ENCODE results near the gene MAPKAPK5.
"Not testable (repeated sequence)": the region's sequence is repeated elsewhere in the genome, so short reads cannot be mapped to it uniquely, and the experiment has no call there.

MAPKAPK5 gene

GRCh38 chr12:111881716-111882115 lies 39.7 kb downstream of the MAPKAPK5 start:
- in situ Hi-C loops (cut with MboI; ENCODE audit: low sequenced_read_pairs), result no loop called here

GRCh38 chr12:111886662-111887545 lies 44.9 kb downstream of the MAPKAPK5 start:
- in situ Hi-C loops (cut with MboI; ENCODE audit: low sequenced_read_pairs), result no loop called here

GRCh38 chr12:111887926-111888745 lies 46.1 kb downstream of the MAPKAPK5 start:
- in situ Hi-C loops (cut with MboI; ENCODE audit: low sequenced_read_pairs), result no loop called here

DNA sequence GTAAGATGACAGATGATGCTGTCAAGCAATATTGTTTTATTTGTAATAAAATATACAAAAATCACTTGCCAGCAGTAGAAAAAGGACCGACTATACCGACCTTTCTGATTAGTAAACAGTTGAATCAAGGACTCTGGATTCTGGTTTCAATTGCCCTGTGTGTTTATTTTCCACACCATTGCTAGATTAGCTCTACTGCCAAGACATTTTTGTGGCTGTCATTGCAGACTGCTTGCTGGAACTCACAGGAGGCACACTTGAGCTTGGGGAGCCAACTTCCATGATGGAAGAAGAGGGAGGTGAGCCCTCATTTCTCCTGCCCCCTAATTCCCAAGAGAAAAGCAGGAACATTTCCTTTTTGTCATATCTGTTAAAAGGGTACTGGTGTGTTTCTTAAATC lies 51.3 kb downstream of the MAPKAPK5 start:
- in situ Hi-C loops (cut with MboI; ENCODE audit: low sequenced_read_pairs), result no loop called here

- in situ Hi-C loops (cut with MboI; ENCODE audit: low sequenced_read_pairs), result no loop called here
Observed at GRCh38 chr12:111894556-111894955, 52.5 kb downstream of the MAPKAPK5 start.

GRCh38 chr12:111901182-111901581 lies 59.2 kb downstream of the MAPKAPK5 start:
- in situ Hi-C loops (cut with MboI; ENCODE audit: low sequenced_read_pairs), result no loop called here

DNA sequence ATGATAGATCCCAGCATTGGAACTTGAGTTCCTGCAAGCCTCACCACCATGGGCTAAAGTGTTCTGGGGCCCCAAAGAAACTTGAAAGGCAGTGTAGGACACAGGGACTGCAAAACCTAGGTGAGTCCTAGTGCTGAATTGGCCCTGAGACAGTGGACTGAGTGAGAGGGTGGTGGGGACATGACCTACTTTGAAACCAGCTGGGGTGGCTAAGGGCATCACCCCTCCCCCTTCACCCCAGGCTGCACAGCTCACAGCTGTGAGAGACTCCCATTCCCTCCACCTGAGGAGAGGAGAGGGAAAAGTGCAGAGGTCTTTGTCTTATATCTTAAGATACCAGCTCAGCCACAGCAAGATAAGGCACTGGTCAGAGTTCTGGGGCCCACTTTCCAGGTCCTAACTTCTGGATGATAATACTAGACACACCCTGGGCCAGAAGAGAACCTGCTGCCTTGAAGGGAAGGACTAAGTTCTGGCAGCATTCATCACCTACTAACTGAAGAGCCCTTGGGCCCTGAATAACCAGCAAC lies 62.5 kb downstream of the MAPKAPK5 start:
- in situ Hi-C loops (cut with MboI; ENCODE audit: low sequenced_read_pairs), result no loop called here

GRCh38 chr12:111905502-111905901 lies 63.5 kb downstream of the MAPKAPK5 start:
- in situ Hi-C loops (cut with MboI; ENCODE audit: low sequenced_read_pairs), result no loop called here

DNA sequence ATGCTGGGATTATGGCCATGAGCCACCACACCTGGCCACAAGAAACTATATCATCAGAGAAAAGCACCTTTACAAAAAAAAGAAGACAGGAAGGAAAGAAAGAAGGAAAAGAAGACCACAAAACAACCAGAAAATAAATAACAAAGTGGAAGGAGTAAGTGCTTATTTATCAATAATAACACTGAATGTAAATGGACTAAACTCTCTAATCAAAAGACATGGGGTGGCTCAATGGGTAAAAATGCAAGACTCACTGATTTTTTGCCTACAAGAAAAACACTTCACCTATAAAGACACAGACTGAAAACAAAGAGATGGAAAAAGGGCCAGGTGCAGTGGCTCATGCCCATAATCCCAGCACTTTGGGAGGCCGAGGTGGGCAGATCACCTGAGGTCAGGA lies 65.7 kb downstream of the MAPKAPK5 start:
- in situ Hi-C loops (cut with MboI; ENCODE audit: low sequenced_read_pairs), result no loop called here

GRCh38 chr12:111925171-111925570 lies 83.1 kb downstream of the MAPKAPK5 start:
- in situ Hi-C loops (cut with MboI; ENCODE audit: low sequenced_read_pairs), result no loop called here

GRCh38 chr12:111926631-111927030 lies 84.6 kb downstream of the MAPKAPK5 start:
- in situ Hi-C loops (cut with MboI; ENCODE audit: low sequenced_read_pairs), result no loop called here

GRCh38 chr12:111927346-111927745 lies 85.3 kb downstream of the MAPKAPK5 start:
- in situ Hi-C loops (cut with MboI; ENCODE audit: low sequenced_read_pairs), result no loop called here

- in situ Hi-C loops (cut with MboI; ENCODE audit: low sequenced_read_pairs), result no loop called here
Observed at GRCh38 chr12:111932241-111932640, 90.2 kb downstream of the MAPKAPK5 start.

GRCh38 chr12:111936869-111937268 lies 94.8 kb downstream of the MAPKAPK5 start:
- in situ Hi-C loops (cut with MboI; ENCODE audit: low sequenced_read_pairs), result no loop called here

GRCh38 chr12:111937429-111937828 lies 95.4 kb downstream of the MAPKAPK5 start:
- in situ Hi-C loops (cut with MboI; ENCODE audit: low sequenced_read_pairs), result no loop called here

- in situ Hi-C loops (cut with MboI; ENCODE audit: low sequenced_read_pairs), result no loop called here
Observed at GRCh38 chr12:111942557-111942956, 100.5 kb downstream of the MAPKAPK5 start.

GRCh38 chr12:111943929-111944328 lies 101.9 kb downstream of the MAPKAPK5 start:
- in situ Hi-C loops (cut with MboI; ENCODE audit: low sequenced_read_pairs), result no loop called here

- in situ Hi-C loops (cut with MboI; ENCODE audit: low sequenced_read_pairs), result not testable (repeated sequence)
Observed at GRCh38 chr12:111950961-111951676, 109.1 kb downstream of the MAPKAPK5 start.

Measured in hTERT RPE-1 (cell line).